Osteocyte (in vitro differentiated cells): Measurements from ENCODE around the gene PCDH17. TPM values are rescaled to one million over a fixed set of nuclear protein-coding genes. Genes with fewer than 3 reads are reported as not detected.

Experiments used
- DNase-seq: peaks from one replicate; pipeline ENCODE4 v3.0.0; 2021; ENCODE audit warnings: mixed read lengths; ENCODE audit not compliant: unreplicated experiment; ENCODE audit errors: extremely low spot score
- H3K27ac Mint-ChIP-seq: one replicate; pipeline ENCODE4 v1.8.0; 2021; ENCODE audit warnings: mild to moderate bottlenecking, mixed read lengths; ENCODE audit not compliant: unreplicated experiment
- H3K27me3 Mint-ChIP-seq: one replicate; pipeline ENCODE4 v1.8.0; 2021; ENCODE audit warnings: mixed read lengths; ENCODE audit not compliant: unreplicated experiment
- H3K36me3 Mint-ChIP-seq: one replicate; pipeline ENCODE4 v1.8.0; 2021; ENCODE audit warnings: mixed read lengths; ENCODE audit not compliant: unreplicated experiment
- H3K4me1 Mint-ChIP-seq: one replicate; pipeline ENCODE4 v1.8.0; 2021; ENCODE audit warnings: mixed read lengths; ENCODE audit not compliant: unreplicated experiment
- H3K4me3 Mint-ChIP-seq: one replicate; pipeline ENCODE4 v1.8.0; 2021; ENCODE audit warnings: mild to moderate bottlenecking, moderate library complexity, mixed read lengths; ENCODE audit not compliant: unreplicated experiment
- H3K9me3 Mint-ChIP-seq: one replicate; pipeline ENCODE4 v1.8.0; 2021; ENCODE audit warnings: mixed read lengths; ENCODE audit not compliant: unreplicated experiment
- total RNA-seq: library from RNA; stranded (reverse); gene quantifications from 2 replicates; pipeline ENCODE4 v1.2.1, GENCODE V29; 2021
- TF ChIP-seq, protein P1 (sequence below): fragments of 200-600 bp; sonication (generic); IDR thresholded peaks from 2 replicates; pipeline ENCODE4 v1.5.0; 2021; ENCODE audit warnings: antibody characterized with exemption, mild to moderate bottlenecking, moderate library complexity

PCDH17 gene
- total RNA-seq, 1 donor from 2014 or later, result 0.62 TPM

DNA sequence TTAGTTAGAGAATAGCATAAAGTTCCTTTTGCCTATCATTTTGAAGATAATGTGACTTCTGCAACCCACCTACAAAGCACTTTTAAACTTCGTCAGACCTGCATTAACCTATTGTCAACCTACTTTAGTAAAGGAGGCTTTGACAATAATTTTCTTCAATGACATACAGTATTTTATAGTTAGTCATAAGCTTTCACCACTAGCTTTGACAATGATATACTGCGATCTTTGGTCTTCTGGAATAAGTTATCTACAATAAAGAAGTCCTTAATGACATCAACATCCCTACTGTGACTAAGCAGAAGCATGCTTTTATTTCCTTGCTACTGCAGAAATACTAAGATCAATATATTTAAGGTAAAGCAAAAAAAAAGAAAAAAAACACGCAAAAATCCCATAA lies 9.5 kb downstream of the PCDH17 start:
- no peaks in the 10 kb centered on the region for H3K9me3 Mint-ChIP-seq
- H3K27me3 Mint-ChIP-seq, result peaks cover 13% of the 10 kb centered on the region
- no peak overlapping the region for H3K4me3 Mint-ChIP-seq
- no peaks in the 10 kb centered on the region for H3K36me3 Mint-ChIP-seq
- TF ChIP-seq, protein P1, sequence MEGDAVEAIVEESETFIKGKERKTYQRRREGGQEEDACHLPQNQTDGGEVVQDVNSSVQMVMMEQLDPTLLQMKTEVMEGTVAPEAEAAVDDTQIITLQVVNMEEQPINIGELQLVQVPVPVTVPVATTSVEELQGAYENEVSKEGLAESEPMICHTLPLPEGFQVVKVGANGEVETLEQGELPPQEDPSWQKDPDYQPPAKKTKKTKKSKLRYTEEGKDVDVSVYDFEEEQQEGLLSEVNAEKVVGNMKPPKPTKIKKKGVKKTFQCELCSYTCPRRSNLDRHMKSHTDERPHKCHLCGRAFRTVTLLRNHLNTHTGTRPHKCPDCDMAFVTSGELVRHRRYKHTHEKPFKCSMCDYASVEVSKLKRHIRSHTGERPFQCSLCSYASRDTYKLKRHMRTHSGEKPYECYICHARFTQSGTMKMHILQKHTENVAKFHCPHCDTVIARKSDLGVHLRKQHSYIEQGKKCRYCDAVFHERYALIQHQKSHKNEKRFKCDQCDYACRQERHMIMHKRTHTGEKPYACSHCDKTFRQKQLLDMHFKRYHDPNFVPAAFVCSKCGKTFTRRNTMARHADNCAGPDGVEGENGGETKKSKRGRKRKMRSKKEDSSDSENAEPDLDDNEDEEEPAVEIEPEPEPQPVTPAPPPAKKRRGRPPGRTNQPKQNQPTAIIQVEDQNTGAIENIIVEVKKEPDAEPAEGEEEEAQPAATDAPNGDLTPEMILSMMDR, result no peak
- DNase-seq, result no peak
- no peaks in the 10 kb centered on the region for H3K4me1 Mint-ChIP-seq
- no peak overlapping the region for H3K27ac Mint-ChIP-seq

DNA sequence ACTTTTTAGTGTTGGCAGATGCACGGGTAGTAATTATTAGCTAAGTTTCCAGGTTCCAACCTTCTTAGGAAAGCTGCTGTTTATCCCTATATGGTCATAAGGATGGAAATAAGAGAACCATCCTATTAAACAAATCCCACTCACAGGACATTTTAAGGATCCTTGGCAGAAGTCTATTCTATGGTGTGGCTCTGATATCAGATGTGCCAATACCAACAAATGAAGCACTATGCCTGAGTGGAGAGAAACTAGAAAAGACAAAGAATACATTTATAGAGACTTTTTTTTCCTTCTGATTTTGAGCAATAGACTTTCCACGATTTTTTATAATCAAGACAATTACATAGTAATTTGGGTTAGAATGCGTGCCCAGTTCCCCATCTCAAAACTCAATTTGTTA lies 12.6 kb downstream of the PCDH17 start:
- TF ChIP-seq, protein P1, result no peak
- peaks cover 5% of the 10 kb centered on the region for H3K27me3 Mint-ChIP-seq
- no peak overlapping the region for H3K27ac Mint-ChIP-seq
- no peak for DNase-seq
- no peaks in the 10 kb centered on the region for H3K9me3 Mint-ChIP-seq
- H3K4me3 Mint-ChIP-seq, result no peak overlapping the region
- H3K36me3 Mint-ChIP-seq, result no peaks in the 10 kb centered on the region
- H3K4me1 Mint-ChIP-seq, result no peaks in the 10 kb centered on the region

DNA sequence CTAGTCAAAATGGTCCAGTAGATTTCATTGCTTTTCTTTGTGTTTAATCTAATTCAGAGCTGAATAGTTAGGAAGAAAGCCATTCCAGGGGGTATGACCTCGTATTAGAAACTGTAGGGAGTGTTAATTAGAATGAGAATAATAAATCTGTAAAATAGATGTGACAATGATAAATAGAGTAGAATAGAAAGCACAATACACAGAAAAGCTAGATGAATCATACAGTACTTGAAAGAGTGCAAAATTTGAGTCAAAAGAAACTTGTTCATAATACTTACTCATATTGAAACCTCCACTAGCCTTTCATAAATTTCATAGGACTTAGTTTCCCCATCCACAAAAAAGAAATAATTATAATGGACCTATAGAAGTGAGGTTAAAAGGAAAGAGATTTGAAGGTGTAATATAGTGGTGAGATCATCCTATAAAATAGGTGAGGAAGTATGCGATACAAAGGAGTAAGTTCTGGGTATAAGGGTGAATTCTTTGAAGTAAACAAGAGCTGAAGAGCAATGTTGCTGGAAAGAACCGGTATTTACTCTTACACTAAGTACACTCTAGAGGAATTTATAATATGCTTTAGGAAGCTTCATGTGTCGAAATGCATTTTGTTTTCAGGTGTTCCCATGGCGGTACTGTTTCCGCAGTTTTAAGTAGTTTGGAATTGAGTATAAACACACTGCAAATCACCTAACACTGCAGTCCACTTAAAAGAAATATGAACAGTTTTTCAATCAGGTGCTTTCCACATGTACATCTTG lies 21.9 kb downstream of the PCDH17 start:
- Mint-ChIP-seq H3K4me1 (no peaks in the 10 kb centered on the region), H3K9me3 (no peaks in the 10 kb centered on the region)
- TF ChIP-seq, protein P1, result no peak

DNA sequence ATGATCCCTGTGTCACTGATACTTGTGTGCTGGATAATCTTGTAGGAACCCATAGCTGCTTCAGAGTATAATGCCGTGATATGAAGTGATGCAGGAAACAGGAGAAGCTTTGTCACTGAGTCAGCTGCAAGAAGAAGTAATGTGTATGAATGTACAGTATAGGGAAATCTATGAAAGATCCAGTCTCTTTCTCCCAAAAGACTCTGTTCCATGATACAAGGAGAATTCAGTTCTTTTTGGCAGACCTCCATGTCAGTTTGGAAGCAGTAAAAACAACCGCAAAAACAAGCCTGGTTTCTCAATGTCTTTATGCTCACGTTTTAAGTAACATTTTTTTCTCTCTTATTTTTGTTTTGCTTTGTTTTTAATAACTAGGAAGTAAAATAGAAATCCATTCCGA lies 33.9 kb downstream of the PCDH17 start:
- H3K4me1 Mint-ChIP-seq, result no peaks in the 10 kb centered on the region
- H3K4me3 Mint-ChIP-seq, result no peak overlapping the region
- H3K9me3 Mint-ChIP-seq, result no peaks in the 10 kb centered on the region
- TF ChIP-seq, protein P1, result no peak
- H3K36me3 Mint-ChIP-seq, result no peaks in the 10 kb centered on the region
- no peak for DNase-seq
- no peaks in the 10 kb centered on the region for H3K27me3 Mint-ChIP-seq
- H3K27ac Mint-ChIP-seq, result no peak overlapping the region

More for the DNA sequence above, 21.9 kb downstream of the PCDH17 start:
- no peak for DNase-seq
- Mint-ChIP-seq H3K36me3 (no peaks in the 10 kb centered on the region), H3K27ac (no peak overlapping the region), H3K4me3 (no peak overlapping the region), H3K27me3 (no peaks in the 10 kb centered on the region)

DNA sequence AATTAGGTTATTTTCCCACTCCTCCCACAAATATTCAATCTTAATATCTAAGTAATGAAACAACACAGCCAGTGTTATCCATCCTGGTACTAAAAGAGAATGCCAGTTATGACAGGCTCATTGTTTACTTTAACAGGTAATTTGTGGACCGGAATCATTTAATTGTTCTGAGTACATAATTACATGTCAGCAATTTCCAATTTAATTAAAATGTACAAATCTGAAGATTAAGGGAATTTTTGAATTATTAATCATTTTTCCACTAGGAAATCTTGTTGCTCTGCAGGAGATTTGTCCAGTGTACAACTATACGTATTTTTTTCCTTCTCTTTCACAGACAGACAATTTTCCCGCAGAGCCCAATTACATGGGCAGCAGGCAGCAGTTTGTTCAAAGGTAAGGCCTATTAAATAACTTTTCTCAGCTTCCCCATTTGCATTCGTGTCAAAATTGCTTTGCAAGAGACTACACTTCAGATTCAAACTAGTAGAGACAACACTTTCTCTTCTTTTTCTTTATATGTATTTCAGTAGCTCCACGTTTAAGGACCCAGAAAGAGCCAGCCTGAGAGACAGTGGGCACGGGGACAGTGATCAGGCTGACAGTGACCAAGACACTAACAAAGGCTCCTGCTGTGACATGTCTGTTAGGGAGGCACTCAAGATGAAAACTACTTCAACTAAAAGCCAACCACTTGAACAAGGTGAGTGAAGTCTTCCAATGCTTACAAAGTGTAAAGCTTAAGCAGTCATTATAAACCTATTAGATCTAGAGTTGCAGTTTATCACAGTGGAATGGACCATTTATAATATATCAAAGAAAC lies 34.8 kb downstream of the PCDH17 start:
- H3K27ac Mint-ChIP-seq, result no peak overlapping the region
- TF ChIP-seq, protein P1, result no peak
- H3K4me1 Mint-ChIP-seq, result no peaks in the 10 kb centered on the region
- H3K4me3 Mint-ChIP-seq, result no peak overlapping the region
- H3K27me3 Mint-ChIP-seq, result no peaks in the 10 kb centered on the region
- H3K36me3 Mint-ChIP-seq, result no peaks in the 10 kb centered on the region
- H3K9me3 Mint-ChIP-seq, result no peaks in the 10 kb centered on the region
- DNase-seq, result no peak
